K562 (cell line): ENCODE results near the gene DBX1. TPM values are rescaled to one million over a fixed set of nuclear protein-coding genes. Genes with fewer than 3 reads are reported as not detected.

ENCODE experiments used
- ARID1B ChIP-seq: fragments of 450-650 bp; IDR thresholded peaks from 2 replicates; pipeline ENCODE4 v1.6.1; 2016; ENCODE audit warnings: antibody characterized with exemption, mild to moderate bottlenecking, inconsistent platforms
- BHLHE40 ChIP-seq: IDR thresholded peaks from 2 replicates; pipeline ENCODE4 v1.6.1; 2011; ENCODE audit warnings: low read length, improper control_type of control experiment
- CREB1 ChIP-seq, 2 experiments: sonication (generic) in 1 of 2; formaldehyde crosslinking in 1 of 2; IDR thresholded peaks; 2 replicates each; pipeline versions ENCODE4 v1.6.1 to v1.8.0; 2012 to 2022; ENCODE audit warnings: inconsistent platforms in 1 of 2, mild to moderate bottlenecking in 1 of 2, missing genetic modification reagents in 1 of 2, moderate library complexity in 1 of 2
- GMEB1 ChIP-seq: fragments of 250-450 bp; sonication (Bioruptor Pico); IDR thresholded peaks from 2 replicates; pipeline ENCODE4 v1.4.0; 2020; ENCODE audit warnings: mild to moderate bottlenecking
- POLR3A ChIP-seq: IDR thresholded peaks from 2 replicates; pipeline ENCODE4 v1.6.1; 2011; ENCODE audit warnings: borderline replicate concordance, mild to moderate bottlenecking, moderate library complexity; ENCODE audit not compliant: insufficient read length, insufficient read depth; ENCODE audit errors: extremely low read depth
- ZBTB1 ChIP-seq: sonication (generic); formaldehyde crosslinking; IDR thresholded peaks from 2 replicates; pipeline ENCODE4 v1.8.1; 2023; ENCODE audit warnings: missing genetic modification reagents, low read depth, mild to moderate bottlenecking, borderline replicate concordance
- ZNF3 ChIP-seq: fragments of 250-450 bp; sonication (Bioruptor Pico); IDR thresholded peaks from 2 replicates; pipeline ENCODE4 v1.5.0; 2021; ENCODE audit warnings: mild to moderate bottlenecking, moderate library complexity
- ZNF311 ChIP-seq: fragments of 250-450 bp; sonication (Bioruptor Pico); IDR thresholded peaks from 2 replicates; pipeline ENCODE4 v1.4.0; 2020; ENCODE audit warnings: mild to moderate bottlenecking, moderate library complexity
- ZNF655 ChIP-seq: fragments of 250-450 bp; sonication (Bioruptor Pico); IDR thresholded peaks from 2 replicates; pipeline ENCODE4 v1.5.0; 2021
- ZNF76 ChIP-seq: fragments of 250-450 bp; sonication (Bioruptor Pico); IDR thresholded peaks from 2 replicates; pipeline ENCODE4 v1.4.0; 2020; ENCODE audit warnings: mild to moderate bottlenecking, moderate library complexity, borderline replicate concordance
- polyA plus RNA-seq, 8 experiments: library from polyadenylated mRNA; depleted of rRNA in 4 of 8; stranded (reverse) in 5 of 8; unstranded in 3 of 8; fragments of >200 nt; fragmentation: Nextera tagmentation in 2 of 8; fragmentation: Illumina TruSeq in 1 of 8; extraction: Ambion mirVana in 2 of 8; extraction: Trizol in 1 of 8; gene quantifications; 2 replicates each; pipeline versions ENCODE4 v1.2.1 to v1.2.3, GENCODE V29; 2011 to 2014; ENCODE audit warnings: inconsistent platforms in 1 of 8, missing spikeins in 1 of 8
- total RNA-seq, 7 experiments: library from RNA; depleted of rRNA in 6 of 7; stranded (reverse); fragments of >200 nt in 6 of 7; fragmentation: Illumina TruSeq in 2 of 7; extraction: Trizol in 2 of 7; gene quantifications; 2 replicates each; pipeline versions ENCODE4 v1.2.1 to v1.2.3, GENCODE V29; 2011 to 2021; ENCODE audit warnings: low replicate concordance in 1 of 7

The DBX1 gene
- total and polyA plus RNA-seq, 9 of the 15 experiments (the other 6 are each of a cell fraction or from before 2014, with no cell fraction given), result not detected

- TF ChIP-seq ZNF655 (no peak), ZNF3 (CRISPR knock-in tag) (no peak), BHLHE40 (no peak), ARID1B (no peak), GMEB1 (CRISPR knock-in tag) (no peak), ZNF311 (CRISPR knock-in tag) (no peak), ZNF76 (CRISPR knock-in tag) (no peak), POLR3A (no peak), CREB1 (IDR thresholded peaks at IDR 0.05) (no peak), CREB1 (CRISPR knock-in tag; IDR thresholded peaks at IDR 0.05) (no peak), ZBTB1 (CRISPR knock-in tag) (no peak)
Measured at GRCh38 chr11:20116825-20117224, 43.5 kb downstream of the DBX1 start (continued).
